Activated T-cell treated with anti-CD3 and anti-CD28 coated beads, Interleukin-2, amount 50 U/mL, for 48 hours (primary cell): Measurements from ENCODE around the gene SHC2.

Experiments used
- DNase-seq, 2 experiments: peaks; one replicate each; pipeline ENCODE4 v3.0.0-alpha.2; 2020

SHC2 gene

GRCh38 chr19:369256-369655, 91.6 kb downstream of the SHC2 start:
- DNase-seq = no peak

GRCh38 chr19:368630-369024, 92.2 kb downstream of the SHC2 start:
- DNase-seq = no peak

- DNase-seq = no peak
These were observed 92.7 kb downstream of the SHC2 start for GRCh38 chr19:367963-368629.

- DNase-seq = no peak
These were observed 93.3 kb downstream of the SHC2 start for GRCh38 chr19:367561-367960.

- DNase-seq = no peak
These were observed 93.9 kb downstream of the SHC2 start for GRCh38 chr19:366951-367350.
